ENCODE results near the gene TH.
A peak's percentile ranks its signal among the peaks of the same experiment; 100 is the strongest.
"Not testable (repeated sequence)": the region's sequence is repeated elsewhere in the genome, so short reads cannot be mapped to it uniquely, and the experiment has no call there.

The TH gene

DNA sequence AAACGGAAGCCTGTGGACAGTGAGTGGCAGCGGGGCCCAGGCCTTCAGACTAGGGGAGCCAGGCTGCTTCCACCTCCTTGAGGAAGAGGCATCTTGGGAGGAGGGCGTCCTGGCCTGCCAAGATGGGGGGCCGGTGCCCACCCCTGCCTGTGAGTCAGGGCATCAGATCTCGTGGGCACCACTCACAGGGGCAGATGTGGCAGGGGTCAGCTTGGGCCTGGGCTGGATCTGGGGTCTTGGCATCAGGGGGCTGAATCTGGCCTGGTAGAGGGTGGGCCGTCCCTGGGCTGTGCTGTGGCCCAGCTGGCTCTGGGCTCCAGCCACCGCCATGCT, 24.1 kb upstream of the TH start:
- Histone ChIP-seq H3F3A (ENCODE audit: control insufficient read depth, insufficient read depth) (no peaks in the 10 kb centered on the region), H3K79me2 (ENCODE audit: control insufficient read depth, low read length) (no peaks in the 10 kb centered on the region), H3K9me2 (replicated peaks; ENCODE audit: control insufficient read depth, low read length) (no peaks in the 10 kb centered on the region), H3K9me3 (ENCODE audit: control insufficient read depth, insufficient read depth, low read length) (no peaks in the 10 kb centered on the region), H3K4me3 (ENCODE audit: low read length) (no peak overlapping the region), H3K27ac (ENCODE audit: low read depth, low read length) (no peak overlapping the region), H3K4me1 (ENCODE audit: control insufficient read depth, low read length) (no peaks in the 10 kb centered on the region), H4K20me1 (ENCODE audit: control insufficient read depth, insufficient read depth, low read depth, low read length) (no peaks in the 10 kb centered on the region), H3K36me3 (ENCODE audit: control insufficient read depth, low read length) (no peaks in the 10 kb centered on the region), H3K4me2 (ENCODE audit: low read length) (no peak overlapping the region), H3K27me3 (ENCODE audit: control insufficient read depth, low read length) (no peaks in the 10 kb centered on the region)
- TF ChIP-seq EZH2phosphoT487 (IDR thresholded peaks at IDR 0.05; ENCODE audit: borderline replicate concordance, low read length) = no peak
- TF ChIP-seq, protein P1, sequence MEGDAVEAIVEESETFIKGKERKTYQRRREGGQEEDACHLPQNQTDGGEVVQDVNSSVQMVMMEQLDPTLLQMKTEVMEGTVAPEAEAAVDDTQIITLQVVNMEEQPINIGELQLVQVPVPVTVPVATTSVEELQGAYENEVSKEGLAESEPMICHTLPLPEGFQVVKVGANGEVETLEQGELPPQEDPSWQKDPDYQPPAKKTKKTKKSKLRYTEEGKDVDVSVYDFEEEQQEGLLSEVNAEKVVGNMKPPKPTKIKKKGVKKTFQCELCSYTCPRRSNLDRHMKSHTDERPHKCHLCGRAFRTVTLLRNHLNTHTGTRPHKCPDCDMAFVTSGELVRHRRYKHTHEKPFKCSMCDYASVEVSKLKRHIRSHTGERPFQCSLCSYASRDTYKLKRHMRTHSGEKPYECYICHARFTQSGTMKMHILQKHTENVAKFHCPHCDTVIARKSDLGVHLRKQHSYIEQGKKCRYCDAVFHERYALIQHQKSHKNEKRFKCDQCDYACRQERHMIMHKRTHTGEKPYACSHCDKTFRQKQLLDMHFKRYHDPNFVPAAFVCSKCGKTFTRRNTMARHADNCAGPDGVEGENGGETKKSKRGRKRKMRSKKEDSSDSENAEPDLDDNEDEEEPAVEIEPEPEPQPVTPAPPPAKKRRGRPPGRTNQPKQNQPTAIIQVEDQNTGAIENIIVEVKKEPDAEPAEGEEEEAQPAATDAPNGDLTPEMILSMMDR (IDR thresholded peaks at IDR 0.05; ENCODE audit: low read depth, low read length, poor library complexity, severe bottlenecking) = no peak

DNA sequence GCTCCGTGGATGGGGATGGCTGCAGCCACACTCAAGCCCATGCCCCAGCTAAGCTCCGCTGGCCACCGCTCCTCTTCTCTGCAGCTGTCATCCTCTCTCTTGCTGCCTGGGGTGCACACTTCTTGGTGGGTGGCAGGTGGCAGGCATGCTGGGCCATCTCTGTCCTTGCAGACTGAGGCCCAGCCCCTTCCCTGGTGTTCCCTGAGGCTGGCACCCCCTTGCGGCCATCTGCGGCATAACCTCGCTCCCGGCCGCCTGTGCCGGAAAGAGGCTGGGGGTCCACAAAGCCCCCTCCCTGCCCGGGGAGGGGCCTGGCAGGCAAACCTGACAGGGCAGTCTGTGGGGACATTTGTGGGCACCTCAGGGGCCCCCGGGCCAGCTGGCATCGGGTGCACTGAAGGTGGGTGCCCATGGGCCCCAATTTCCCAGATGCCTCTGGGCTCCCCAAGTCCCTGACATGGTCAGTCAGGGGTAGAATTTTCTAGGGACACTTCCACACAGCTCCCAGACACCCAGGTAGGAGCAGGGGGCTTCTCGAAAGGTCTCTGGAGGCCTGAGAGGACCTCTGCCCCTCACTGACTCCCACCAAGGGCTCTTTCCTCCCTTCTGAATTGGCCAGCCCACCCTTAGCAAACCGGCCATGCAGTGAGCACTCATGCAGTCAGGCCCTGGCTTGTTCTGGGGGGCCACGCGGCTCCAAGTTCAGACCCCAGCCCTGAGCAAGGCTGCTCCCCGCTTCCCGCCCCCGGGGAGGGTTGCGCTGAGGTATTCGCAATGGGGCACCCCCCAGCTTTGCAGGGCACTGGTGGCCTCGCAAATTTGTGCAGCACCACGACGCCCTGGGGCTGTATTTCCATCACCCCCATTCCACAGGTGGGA, 23.5 kb upstream of the TH start:
- no peak overlapping the region for H3K4me3 ChIP-seq (ENCODE audit: low read length)

DNA sequence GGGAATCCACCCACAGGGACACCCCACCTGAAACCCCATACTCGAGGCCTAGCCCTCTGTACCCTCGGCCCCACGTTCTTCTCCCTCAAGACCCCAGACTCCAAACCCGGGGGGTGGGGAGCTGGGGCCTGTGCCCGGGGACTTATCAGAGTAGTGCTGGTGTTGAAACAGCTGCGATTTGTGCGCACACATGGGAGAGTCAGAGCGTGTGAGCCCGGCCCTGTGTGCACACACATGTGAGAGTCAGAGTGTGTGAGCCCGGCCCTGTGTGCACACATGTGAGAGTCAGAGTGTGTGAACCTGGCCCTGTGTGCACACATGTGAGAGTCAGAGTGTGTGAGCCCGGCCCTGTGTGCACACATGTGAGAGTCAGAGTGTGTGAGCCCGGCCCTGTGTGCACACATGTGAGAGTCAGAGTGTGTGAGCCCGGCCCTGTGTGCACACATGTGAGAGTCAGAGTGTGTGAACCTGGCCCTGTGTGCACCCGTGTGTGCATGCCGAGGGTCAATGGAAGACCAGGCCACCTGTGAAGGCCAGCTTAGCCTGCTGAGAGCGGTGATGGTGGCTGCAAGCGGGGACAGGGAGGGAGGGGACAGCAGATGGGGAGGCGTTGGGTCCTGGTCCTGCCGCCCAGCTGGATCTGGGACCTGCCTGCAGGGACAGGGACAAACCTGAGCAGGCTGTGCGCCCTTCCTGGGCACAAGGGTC, 22.4 kb upstream of the TH start:
- H3K27ac ChIP-seq (ENCODE audit: low read depth, low read length); H4K20me1 ChIP-seq (ENCODE audit: control insufficient read depth, insufficient read depth, low read depth, low read length); H3K79me2 ChIP-seq (ENCODE audit: control insufficient read depth, low read length); H3K36me3 ChIP-seq (ENCODE audit: control insufficient read depth, low read length); H3K9me3 ChIP-seq (ENCODE audit: control insufficient read depth, insufficient read depth, low read length); H3K9me2 ChIP-seq (replicated peaks; ENCODE audit: control insufficient read depth, low read length); H3K4me3 ChIP-seq (ENCODE audit: low read length); H3K4me1 ChIP-seq (ENCODE audit: control insufficient read depth, low read length); H3F3A ChIP-seq (ENCODE audit: control insufficient read depth, insufficient read depth); H3K4me2 ChIP-seq (ENCODE audit: low read length); H3K27me3 ChIP-seq (ENCODE audit: control insufficient read depth, low read length): not testable (repeated sequence)

More for the DNA sequence above, 23.5 kb upstream of the TH start:
- Histone ChIP-seq H3K4me1 (ENCODE audit: control insufficient read depth, low read length) (no peaks in the 10 kb centered on the region), H3K27ac (ENCODE audit: low read depth, low read length) (no peak overlapping the region), H3K9me3 (ENCODE audit: control insufficient read depth, insufficient read depth, low read length) (no peaks in the 10 kb centered on the region), H3F3A (ENCODE audit: control insufficient read depth, insufficient read depth) (no peaks in the 10 kb centered on the region), H3K36me3 (ENCODE audit: control insufficient read depth, low read length) (no peaks in the 10 kb centered on the region), H3K4me2 (ENCODE audit: low read length) (no peak overlapping the region), H4K20me1 (ENCODE audit: control insufficient read depth, insufficient read depth, low read depth, low read length) (no peaks in the 10 kb centered on the region), H3K27me3 (ENCODE audit: control insufficient read depth, low read length) (no peaks in the 10 kb centered on the region), H3K79me2 (ENCODE audit: control insufficient read depth, low read length) (no peaks in the 10 kb centered on the region), H3K9me2 (replicated peaks; ENCODE audit: control insufficient read depth, low read length) (no peaks in the 10 kb centered on the region)
- no peak for TF ChIP-seq EZH2phosphoT487 (IDR thresholded peaks at IDR 0.05; ENCODE audit: borderline replicate concordance, low read length)
- TF ChIP-seq, protein P1 (IDR thresholded peaks at IDR 0.05; ENCODE audit: low read depth, low read length, poor library complexity, severe bottlenecking) = peak; percentile 98

All from DOHH2 (cell line).